ENCODE data around the gene RAB11A. TPM values are rescaled to one million over a fixed set of nuclear protein-coding genes. Genes with fewer than 3 reads are reported as not detected.

RAB11A gene
- total and polyA plus RNA-seq, 8 donors = 129 to 360 (median 183) TPM

- no peak for TF ChIP-seq POLR2AphosphoS5 (IDR thresholded peaks at IDR 0.05)
- TF ChIP-seq POLR2A (IDR thresholded peaks at IDR 0.05) = no peak
- TF ChIP-seq EP300 (IDR thresholded peaks at IDR 0.05) = no peak
- no peak for TF ChIP-seq CTCF (IDR thresholded peaks at IDR 0.05)
- no peak overlapping the region for H3K4me3 ChIP-seq
- no peaks in the 10 kb centered on the region for H3K9me3 ChIP-seq
- peak in 1 of 2 donors; percentile 39 for DNase-seq
- peaks cover 8 to 83% (median 38%) of the 10 kb centered on the region in 4 donors for H3K4me1 ChIP-seq
- no peaks in the 10 kb centered on the region for H3K27me3 ChIP-seq
- H3K36me3 ChIP-seq = peaks cover 31 to 90% (median 81%) of the 10 kb centered on the region in 4 donors
- H3K27ac ChIP-seq = peak overlapping the region in 4 of 5 donors; percentile 23 to 56 (median 40)
- intact Hi-C loops (cut with DNase I; ENCODE audit: low total_unique reads) = no loop called here
These were observed 15.2 kb downstream of the RAB11A start for GRCh38 chr15:65884511-65884910.

- intact Hi-C loops (cut with DNase I; ENCODE audit: low total_unique reads) = no loop called here
- no peak overlapping the region for H3K4me3 ChIP-seq
- 61 to 82% (median 67%) methylated on average over 4 of the region's 4 CpGs for WGBS, 5 donors
- H3K9me3 ChIP-seq = no peaks in the 10 kb centered on the region
- H3K36me3 ChIP-seq = peaks cover 24 to 88% (median 79%) of the 10 kb centered on the region in 4 donors
- peak overlapping the region in 4 of 5 donors; percentile 15 to 56 (median 36) for H3K27ac ChIP-seq
- H3K4me1 ChIP-seq = peaks cover 4 to 71% (median 31%) of the 10 kb centered on the region in 4 donors
- TF ChIP-seq CTCF (IDR thresholded peaks at IDR 0.05) (no peak), EP300 (IDR thresholded peaks at IDR 0.05) (no peak), POLR2AphosphoS5 (IDR thresholded peaks at IDR 0.05) (no peak), POLR2A (IDR thresholded peaks at IDR 0.05) (no peak)
- no peaks in the 10 kb centered on the region for H3K27me3 ChIP-seq
- no peak for DNase-seq
These were observed 16.5 kb downstream of the RAB11A start for GRCh38 chr15:65885668-65886218.

GRCh38 chr15:65887565-65887964 lies 18.3 kb downstream of the RAB11A start:
- H3K27ac ChIP-seq = no peak overlapping the region
- no peaks in the 10 kb centered on the region for H3K27me3 ChIP-seq
- H3K9me3 ChIP-seq = no peaks in the 10 kb centered on the region
- H3K36me3 ChIP-seq = peaks cover 21 to 82% (median 79%) of the 10 kb centered on the region in 4 donors
- TF ChIP-seq POLR2A (IDR thresholded peaks at IDR 0.05) (no peak), POLR2AphosphoS5 (IDR thresholded peaks at IDR 0.05) (no peak), EP300 (IDR thresholded peaks at IDR 0.05) (no peak), CTCF (IDR thresholded peaks at IDR 0.05) (no peak)
- intact Hi-C loops (cut with DNase I; ENCODE audit: low total_unique reads) = no loop called here
- peaks cover 0 to 54% (median 18%) of the 10 kb centered on the region in 4 donors for H3K4me1 ChIP-seq
- no peak overlapping the region for H3K4me3 ChIP-seq
- 76 to 87% (median 83%) methylated on average over 3 of the region's 3 CpGs for WGBS, 5 donors
- DNase-seq = peak in 1 of 2 donors; percentile 47

- no peaks in the 10 kb centered on the region for H3K9me3 ChIP-seq
- H3K4me1 ChIP-seq = peaks cover 0 to 40% (median 11%) of the 10 kb centered on the region in 4 donors
- peaks cover 15 to 80% (median 80%) of the 10 kb centered on the region in 4 donors for H3K36me3 ChIP-seq
- H3K27ac ChIP-seq = no peak overlapping the region
- H3K4me3 ChIP-seq = no peak overlapping the region
- TF ChIP-seq CTCF (IDR thresholded peaks at IDR 0.05) = no peak
- no peak for TF ChIP-seq EP300 (IDR thresholded peaks at IDR 0.05)
- no peak for TF ChIP-seq POLR2AphosphoS5 (IDR thresholded peaks at IDR 0.05)
- TF ChIP-seq POLR2A (IDR thresholded peaks at IDR 0.05) = no peak
- intact Hi-C loops (cut with DNase I; ENCODE audit: low total_unique reads) = no loop called here
- DNase-seq = no peak
- WGBS, 5 donors = 57 to 68% (median 64%) methylated on average over 3 of the region's 3 CpGs
- H3K27me3 ChIP-seq = no peaks in the 10 kb centered on the region
These were observed 19.7 kb downstream of the RAB11A start for GRCh38 chr15:65888981-65889380.
